ENCODE measurements around the gene CHST11. TPM values are rescaled to one million over a fixed set of nuclear protein-coding genes. Genes with fewer than 3 reads are reported as not detected.

The CHST11 gene
- total RNA-seq, 3 donors from 2014 or later: 12.5 to 16.4 (median 15.5) TPM

DNA sequence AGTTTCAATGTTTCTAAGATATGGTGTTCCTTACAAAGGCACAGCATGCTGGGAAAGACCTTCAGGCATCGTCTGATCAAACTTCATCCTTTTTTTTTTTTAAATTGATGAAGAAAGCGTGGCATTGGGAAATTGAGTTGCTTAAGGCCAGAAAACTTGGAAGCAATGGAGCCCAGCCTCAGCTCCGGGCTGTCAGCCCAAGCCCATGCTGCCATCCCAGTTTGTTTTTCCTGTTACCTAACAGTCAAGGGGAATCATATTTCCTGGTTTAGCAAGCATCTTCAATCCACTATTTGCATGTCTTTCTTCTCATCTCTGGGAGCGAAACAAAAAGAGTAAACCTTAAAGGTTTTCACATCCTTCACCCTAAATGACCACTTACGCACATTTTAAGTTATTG, 200.2 kb downstream of the CHST11 start:
- H3K4me1 ChIP-seq: no peaks in the 10 kb centered on the region
- H3K9me3 ChIP-seq: no peaks in the 10 kb centered on the region
- no peak overlapping the region for H3K27ac ChIP-seq
- intact Hi-C loops (cut with DNase I; ENCODE audit: low total_unique reads): no loop called here
- no peaks in the 10 kb centered on the region for H3K36me3 ChIP-seq
- no peak for DNase-seq (ENCODE audit: low spot score in 2 of 2)
- no peaks in the 10 kb centered on the region for H3K27me3 ChIP-seq
- TF ChIP-seq POLR2AphosphoS5 (IDR thresholded peaks at IDR 0.05) (peak in 1 of 3 donors; percentile 82), CTCF (IDR thresholded peaks at IDR 0.05) (no peak), POLR2A (IDR thresholded peaks at IDR 0.05) (no peak)
- H3K4me3 ChIP-seq: no peak overlapping the region

GRCh38 chr12:104657726-104658484, 201.2 kb downstream of the CHST11 start:
- no peak for DNase-seq (ENCODE audit: low spot score in 2 of 2)

GRCh38 chr12:104659058-104659457, 202.3 kb downstream of the CHST11 start:
- H3K4me1 ChIP-seq: no peaks in the 10 kb centered on the region
- no peak overlapping the region for H3K4me3 ChIP-seq
- no peaks in the 10 kb centered on the region for H3K36me3 ChIP-seq
- DNase-seq (ENCODE audit: low spot score in 2 of 2): no peak
- intact Hi-C loops (cut with DNase I; ENCODE audit: low total_unique reads): no loop called here
- TF ChIP-seq CTCF (IDR thresholded peaks at IDR 0.05) (no peak), POLR2A (IDR thresholded peaks at IDR 0.05) (no peak), POLR2AphosphoS5 (IDR thresholded peaks at IDR 0.05) (no peak)
- no peaks in the 10 kb centered on the region for H3K27me3 ChIP-seq
- H3K27ac ChIP-seq: no peak overlapping the region
- no peaks in the 10 kb centered on the region for H3K9me3 ChIP-seq

More at GRCh38 chr12:104657726-104658484, 201.2 kb downstream of the CHST11 start:
- H3K4me1 ChIP-seq: no peaks in the 10 kb centered on the region
- no peak overlapping the region for H3K4me3 ChIP-seq
- no peaks in the 10 kb centered on the region for H3K9me3 ChIP-seq
- H3K36me3 ChIP-seq: no peaks in the 10 kb centered on the region
- no peak overlapping the region for H3K27ac ChIP-seq
- TF ChIP-seq POLR2A (IDR thresholded peaks at IDR 0.05) (no peak), CTCF (IDR thresholded peaks at IDR 0.05) (no peak), POLR2AphosphoS5 (IDR thresholded peaks at IDR 0.05) (no peak)
- intact Hi-C loops (cut with DNase I; ENCODE audit: low total_unique reads): no loop called here
- H3K27me3 ChIP-seq: no peaks in the 10 kb centered on the region

DNA sequence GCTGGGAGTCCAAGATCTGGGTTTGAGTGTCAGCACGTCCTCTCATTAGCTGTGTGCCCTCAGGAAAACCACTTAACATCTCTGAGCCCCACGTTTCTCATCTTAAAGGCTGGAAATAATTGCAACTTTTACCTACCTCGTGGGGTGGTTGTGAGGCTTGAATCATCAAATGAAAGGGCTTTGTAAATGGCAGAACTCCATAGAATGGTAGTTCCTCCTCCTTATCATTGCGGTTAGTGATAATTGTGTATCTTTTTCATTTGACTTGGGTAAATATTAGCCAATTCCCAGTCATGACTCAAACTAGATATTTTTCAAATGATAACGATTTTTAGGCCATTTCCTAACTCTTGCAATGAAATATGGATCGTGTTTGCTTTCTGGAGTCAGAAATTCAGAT, 205.5 kb downstream of the CHST11 start:
- Histone ChIP-seq H3K4me3 (no peak overlapping the region), H3K4me1 (no peaks in the 10 kb centered on the region), H3K27ac (no peak overlapping the region), H3K9me3 (no peaks in the 10 kb centered on the region), H3K36me3 (no peaks in the 10 kb centered on the region), H3K27me3 (no peaks in the 10 kb centered on the region)
- no peak for TF ChIP-seq CTCF (IDR thresholded peaks at IDR 0.05)
- TF ChIP-seq POLR2AphosphoS5 (IDR thresholded peaks at IDR 0.05): no peak
- no peak for TF ChIP-seq POLR2A (IDR thresholded peaks at IDR 0.05)
- intact Hi-C loops (cut with DNase I; ENCODE audit: low total_unique reads): no loop called here
- DNase-seq (ENCODE audit: low spot score in 2 of 2): no peak

- TF ChIP-seq POLR2A (IDR thresholded peaks at IDR 0.05): no peak
- no peak for TF ChIP-seq POLR2AphosphoS5 (IDR thresholded peaks at IDR 0.05)
- TF ChIP-seq CTCF (IDR thresholded peaks at IDR 0.05): no peak
- Histone ChIP-seq H3K4me1 (no peaks in the 10 kb centered on the region), H3K36me3 (no peaks in the 10 kb centered on the region), H3K9me3 (no peaks in the 10 kb centered on the region), H3K27me3 (no peaks in the 10 kb centered on the region), H3K4me3 (no peak overlapping the region), H3K27ac (no peak overlapping the region)
- intact Hi-C loops (cut with DNase I; ENCODE audit: low total_unique reads): no loop called here
- no peak for DNase-seq (ENCODE audit: low spot score in 2 of 2)
Observed at GRCh38 chr12:104662908-104663307, 206.2 kb downstream of the CHST11 start.

Measured in breast epithelium (tissue), 4 donors.